ENCODE data around the gene PRICKLE2.

PRICKLE2 gene

DNA sequence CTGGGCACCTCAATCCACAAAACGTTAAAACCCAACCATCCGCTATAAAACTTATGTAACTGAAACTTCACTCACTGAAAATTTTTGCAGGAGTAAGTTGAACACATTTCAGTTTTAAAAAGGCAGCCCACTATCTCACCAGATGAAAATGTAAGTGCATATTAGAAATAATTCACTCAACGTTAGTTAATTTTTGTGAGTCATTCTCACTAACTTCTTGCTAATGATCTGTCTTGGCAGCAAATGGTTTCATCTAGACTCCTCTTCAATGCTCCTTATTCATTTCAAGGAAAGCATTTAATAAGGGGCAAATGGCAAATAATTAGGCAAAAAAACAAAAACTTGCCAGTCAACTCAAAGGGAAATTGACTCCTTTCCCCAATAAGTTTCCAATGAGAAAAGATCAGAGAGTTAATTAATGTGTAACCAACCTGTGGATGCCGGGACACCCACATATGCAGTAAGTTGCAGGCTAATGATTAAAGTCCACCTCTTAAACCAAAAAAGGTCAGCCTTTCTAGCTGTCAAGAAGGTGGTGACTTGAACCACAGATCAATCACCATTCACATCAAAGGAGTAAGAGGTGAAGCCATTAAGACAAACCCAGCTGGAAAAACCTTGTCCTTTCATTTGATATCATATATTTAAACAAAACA, 22.9 kb upstream of the PRICKLE2 start:
- DNase-seq (ENCODE audit: low read depth in 2 of 2): no peak

DNA sequence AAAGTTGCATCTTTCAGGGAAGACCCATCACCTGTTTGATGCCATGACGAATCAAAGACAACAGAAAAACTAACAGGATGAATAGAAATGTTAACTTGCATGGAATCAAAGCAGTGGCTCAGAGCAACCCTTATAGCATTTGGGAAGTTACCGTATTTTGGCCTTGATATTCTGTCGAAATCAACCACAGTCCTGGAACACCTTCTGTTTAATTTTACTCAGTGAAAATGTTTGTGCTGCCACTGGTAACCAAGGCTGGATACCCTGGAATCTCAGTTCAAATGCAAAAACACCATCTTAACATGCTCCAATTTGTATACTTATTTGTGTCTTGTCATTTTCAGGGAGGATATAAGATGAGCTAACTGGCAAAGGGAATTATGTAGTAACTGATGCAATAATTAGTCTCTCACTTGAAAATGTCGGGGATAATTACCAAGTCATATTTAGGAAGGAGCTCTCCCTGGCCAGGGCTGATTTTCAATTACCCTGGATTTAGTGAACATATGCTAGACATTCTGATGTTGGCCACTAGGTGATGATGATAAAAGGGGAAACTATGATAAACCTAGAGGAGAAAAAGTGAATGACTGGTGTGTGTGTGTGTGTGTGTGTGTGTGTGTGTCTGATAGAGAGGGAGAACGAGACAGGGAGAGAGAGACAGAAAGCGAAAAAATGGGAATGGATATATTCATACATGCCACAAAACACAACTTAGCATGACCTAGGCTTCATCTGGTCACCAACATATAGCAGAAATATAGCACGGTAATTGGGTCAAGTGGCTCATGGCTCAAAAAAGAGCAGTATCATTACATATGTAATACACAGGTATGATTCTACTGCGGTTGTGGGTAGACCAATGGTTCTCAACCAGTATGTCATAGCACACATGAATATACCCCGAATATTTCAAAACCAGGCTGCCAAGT, 19.0 kb upstream of the PRICKLE2 start:
- DNase-seq (ENCODE audit: low read depth in 2 of 2): no peak

DNA sequence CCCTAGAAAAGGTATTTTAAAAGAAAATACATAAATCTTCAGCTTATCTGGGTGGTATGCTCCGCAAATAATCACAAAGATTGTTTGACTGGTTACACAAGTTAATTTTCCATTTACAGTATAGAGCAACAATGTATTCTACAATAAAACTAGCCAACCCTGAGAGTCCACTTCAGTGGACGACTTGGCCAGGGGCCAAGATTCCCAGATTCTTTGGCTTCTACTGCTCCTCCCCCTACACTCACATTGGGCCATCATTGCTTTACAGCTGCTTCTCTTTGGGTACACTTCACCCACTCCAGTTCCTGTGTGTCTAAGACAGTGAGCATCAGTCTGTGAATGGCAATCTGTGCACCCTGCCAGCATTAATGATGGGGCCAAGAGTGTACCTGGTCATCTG, 17.2 kb upstream of the PRICKLE2 start:
- no peak for DNase-seq (ENCODE audit: low read depth in 2 of 2)

DNA sequence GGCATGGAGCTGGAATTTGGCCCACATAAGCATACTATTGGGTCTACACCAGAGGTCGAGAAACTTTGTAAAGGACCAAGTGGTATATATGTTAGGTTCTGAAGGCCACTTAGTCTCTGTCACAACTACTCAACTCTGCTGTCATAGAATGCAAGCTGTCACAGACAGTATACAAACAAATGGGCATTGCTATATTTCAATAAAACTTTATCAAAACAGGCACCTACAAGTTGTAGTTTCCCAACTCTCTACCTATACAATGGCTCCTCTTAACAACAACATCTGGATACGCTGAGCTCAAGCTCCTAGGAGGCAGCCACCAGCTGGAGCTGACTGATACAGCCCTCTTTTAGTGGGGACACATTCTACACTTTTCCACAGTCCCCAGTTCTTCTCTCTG, 15.7 kb upstream of the PRICKLE2 start:
- no peak for DNase-seq (ENCODE audit: low read depth in 2 of 2)

DNA sequence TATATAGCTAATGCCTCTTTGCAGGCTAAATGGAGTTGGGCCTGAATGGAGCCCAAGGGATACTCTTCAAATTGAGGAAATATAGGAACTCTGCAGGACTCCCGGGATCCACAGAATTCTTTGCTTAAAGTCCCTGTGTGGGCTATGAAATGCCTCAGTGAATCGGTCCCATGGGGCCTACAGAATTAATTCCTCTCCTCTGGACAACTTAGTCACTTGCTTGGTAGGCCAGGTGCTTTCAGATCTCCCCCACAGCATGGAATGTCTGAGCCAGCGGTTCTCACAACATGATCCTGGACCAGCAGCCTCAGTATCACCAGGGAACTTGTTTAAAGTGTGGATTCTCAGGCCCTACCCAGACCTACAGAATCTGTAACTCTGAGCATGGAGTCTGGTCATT, 15.1 kb upstream of the PRICKLE2 start:
- DNase-seq (ENCODE audit: low read depth in 2 of 2): no peak

DNA sequence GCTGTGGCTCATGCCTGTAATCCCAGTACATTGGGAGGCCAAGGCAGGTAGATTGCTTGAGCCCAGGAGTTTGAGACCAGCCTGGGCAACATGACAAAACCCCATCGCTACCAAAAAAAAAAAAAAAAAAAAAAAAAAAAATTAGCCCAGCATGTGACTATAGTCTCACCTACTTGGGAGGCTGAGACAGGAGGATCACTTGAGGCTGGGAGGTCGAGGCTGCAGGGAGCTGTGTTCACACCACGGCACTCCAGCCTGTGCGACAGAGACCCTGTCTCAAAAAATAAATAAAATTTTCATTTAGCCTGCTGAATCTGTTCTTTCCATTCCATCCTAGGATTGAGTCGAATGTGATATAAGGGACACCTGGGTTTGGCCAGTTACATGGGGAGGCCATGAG, 14.6 kb upstream of the PRICKLE2 start:
- no peak for DNase-seq (ENCODE audit: low read depth in 2 of 2)

DNA sequence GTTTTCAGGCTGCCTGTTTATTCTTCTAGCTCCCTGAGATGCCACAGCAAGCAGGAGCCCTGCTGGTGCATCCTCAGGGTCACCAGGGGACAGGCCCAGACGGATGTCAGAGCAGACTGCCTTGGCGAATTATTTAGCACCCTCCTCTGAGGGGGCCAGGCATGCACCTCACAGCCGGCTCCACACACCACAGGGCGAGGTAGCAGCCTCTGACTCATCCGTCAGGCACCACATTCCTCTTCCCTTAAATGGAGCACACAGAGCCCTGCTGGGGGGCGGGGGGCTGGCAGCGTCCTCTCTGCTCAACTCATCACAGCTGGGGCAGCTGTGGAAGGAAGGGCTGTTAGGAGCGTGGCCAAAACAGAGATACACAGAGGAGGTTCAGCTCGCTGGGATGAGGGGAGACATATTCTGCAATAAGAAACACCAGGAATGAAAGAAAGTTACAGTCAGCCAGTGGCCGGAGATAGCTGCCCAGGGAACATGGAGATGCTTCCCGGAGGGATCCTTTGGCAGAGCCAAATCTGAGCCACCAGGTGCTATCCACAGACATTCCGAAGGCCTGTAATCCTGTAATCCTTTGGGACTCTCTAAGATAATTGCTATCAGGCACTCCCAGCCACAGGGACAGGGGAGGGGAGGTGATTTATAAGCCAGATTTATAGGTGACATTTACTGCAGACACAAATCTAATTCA, 13.9 kb upstream of the PRICKLE2 start:
- DNase-seq (ENCODE audit: low read depth in 2 of 2): no peak

DNA sequence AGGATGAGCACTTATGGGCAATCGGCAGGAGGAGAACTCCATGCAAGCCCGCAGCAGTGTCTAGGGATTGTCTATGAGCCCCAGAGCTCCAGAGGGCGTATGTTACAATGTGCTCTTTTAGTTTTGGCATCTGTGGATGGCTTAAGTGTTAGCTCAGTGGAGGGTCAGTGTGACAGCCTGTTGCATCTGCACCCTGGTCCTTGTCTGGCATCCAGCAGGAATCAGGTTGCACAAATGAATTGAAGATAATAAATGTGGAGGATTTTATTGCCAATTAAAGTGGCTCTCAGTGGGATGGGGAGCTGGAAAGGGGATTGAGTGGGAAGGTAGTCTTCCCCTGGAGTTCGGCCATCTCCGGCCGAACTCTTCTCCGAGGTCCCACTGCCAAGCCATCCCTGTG, 11.8 kb upstream of the PRICKLE2 start:
- no peak for DNase-seq (ENCODE audit: low read depth in 2 of 2)

DNA sequence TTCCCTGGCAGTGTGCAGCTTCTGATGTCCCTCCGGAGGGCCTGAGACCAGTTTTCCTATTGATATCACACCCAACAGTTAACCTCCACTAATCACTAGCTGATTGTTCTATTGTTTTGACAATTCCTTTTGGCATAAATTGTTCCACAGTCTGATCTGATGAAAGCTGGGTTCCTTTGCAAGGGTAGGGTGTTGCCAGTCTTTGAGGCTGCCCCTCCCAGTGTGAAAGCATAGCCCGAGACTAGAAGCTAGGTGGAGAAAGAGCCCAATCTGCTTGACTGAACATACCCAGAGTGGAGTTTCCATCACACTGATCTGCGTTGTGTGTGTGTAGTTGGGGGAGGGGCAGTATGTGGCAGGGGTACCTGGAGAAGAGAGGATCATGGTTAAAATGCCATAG, 10.3 kb upstream of the PRICKLE2 start:
- DNase-seq (ENCODE audit: low read depth in 2 of 2): no peak

DNA sequence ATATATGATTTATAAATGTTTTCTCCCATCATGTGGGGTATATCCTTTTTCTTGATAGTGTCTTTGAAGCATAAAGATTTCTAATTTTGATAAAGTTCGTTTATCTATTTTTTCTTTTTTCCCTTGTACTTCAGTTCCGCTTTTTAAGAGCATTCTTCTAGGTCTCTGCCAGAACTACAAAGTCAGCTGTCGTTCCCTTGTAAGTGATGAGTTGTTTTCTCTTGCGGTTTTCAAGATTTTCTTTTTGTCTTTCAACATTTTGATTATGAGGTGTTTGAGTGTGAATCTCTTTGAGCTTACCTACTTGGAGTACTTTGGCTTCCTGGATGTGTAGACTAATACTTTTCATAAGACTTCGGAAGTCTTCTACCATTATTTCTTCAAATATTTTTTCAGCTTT, 9.3 kb upstream of the PRICKLE2 start:
- DNase-seq (ENCODE audit: low read depth in 2 of 2): no peak

DNA sequence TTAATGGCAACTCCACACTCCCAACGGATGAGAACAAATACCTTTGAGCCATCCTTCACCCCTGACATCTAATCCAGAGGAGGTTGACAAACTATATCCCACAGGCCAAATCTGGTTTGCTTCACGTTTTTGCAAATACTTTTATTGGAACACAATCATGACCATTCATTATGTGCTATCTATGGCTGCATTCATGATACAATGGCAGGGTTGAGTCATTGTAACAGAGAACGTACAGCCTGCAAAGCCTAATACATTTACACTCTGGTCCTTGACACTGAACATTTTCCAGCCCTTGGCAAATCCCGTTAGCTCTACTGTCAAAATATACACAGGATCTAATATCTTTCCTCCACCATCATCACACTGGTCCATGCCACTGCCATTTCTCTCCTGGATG, 7.6 kb upstream of the PRICKLE2 start:
- DNase-seq (ENCODE audit: low read depth in 2 of 2): no peak

DNA sequence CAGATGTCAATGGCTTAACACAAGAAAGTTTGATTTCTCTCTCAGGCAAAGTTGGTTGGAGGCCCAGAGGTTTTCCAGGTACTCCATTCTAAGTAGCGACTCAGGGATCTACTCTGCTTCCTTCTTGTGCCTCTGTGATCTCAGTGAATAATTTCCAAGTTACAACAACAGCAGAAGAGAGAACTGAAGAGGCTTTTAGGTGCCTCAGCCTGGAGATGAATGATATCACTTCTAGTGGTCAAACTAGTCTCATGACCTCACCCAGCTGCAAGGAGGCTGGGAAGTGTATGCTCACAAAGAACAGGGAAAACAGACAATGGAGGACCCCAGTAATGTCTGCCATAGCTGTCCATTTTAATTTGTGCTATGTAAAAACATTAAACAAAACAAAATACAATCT, 4.6 kb upstream of the PRICKLE2 start:
- DNase-seq (ENCODE audit: low read depth in 2 of 2): no peak

DNA sequence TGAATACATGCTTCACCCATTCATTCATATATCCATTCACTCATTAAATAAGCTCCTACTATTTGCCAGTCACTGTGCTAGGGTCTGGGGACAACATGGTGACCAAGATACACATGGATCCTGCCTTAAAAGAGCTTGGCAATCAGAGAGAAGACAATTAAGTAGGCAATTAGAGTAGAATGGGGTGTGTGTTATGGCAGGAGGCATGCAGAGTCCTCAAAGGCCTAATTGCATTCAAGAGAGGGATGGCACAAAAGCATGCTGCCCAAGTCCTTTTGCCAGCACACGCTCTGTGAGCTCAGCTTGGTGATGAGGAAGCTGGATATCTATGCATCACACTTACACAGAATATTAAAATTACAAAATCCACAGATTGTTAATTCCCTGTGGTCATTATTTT, 2.8 kb upstream of the PRICKLE2 start:
- DNase-seq (ENCODE audit: low read depth in 2 of 2): no peak

DNA sequence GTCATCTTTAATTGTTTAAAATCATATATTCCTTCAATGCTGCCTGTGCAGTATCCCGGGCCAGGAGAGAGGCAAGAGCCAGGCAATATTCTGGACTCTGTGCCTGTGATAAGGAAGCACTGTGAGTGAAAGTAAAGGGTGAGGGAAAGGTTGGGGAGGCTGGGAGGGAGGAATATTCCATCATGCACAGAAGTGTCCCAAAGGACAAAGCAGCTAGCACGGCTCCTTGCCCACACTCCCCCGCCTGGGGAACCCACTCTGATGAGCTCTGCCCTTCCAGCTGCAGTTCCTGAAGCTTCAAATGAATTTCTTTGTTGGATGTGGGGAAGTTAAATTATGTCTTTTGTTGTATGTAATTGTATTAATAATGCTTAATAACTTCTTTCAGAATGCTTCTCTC, 1.5 kb upstream of the PRICKLE2 start:
- DNase-seq (ENCODE audit: low read depth in 2 of 2): no peak

DNA sequence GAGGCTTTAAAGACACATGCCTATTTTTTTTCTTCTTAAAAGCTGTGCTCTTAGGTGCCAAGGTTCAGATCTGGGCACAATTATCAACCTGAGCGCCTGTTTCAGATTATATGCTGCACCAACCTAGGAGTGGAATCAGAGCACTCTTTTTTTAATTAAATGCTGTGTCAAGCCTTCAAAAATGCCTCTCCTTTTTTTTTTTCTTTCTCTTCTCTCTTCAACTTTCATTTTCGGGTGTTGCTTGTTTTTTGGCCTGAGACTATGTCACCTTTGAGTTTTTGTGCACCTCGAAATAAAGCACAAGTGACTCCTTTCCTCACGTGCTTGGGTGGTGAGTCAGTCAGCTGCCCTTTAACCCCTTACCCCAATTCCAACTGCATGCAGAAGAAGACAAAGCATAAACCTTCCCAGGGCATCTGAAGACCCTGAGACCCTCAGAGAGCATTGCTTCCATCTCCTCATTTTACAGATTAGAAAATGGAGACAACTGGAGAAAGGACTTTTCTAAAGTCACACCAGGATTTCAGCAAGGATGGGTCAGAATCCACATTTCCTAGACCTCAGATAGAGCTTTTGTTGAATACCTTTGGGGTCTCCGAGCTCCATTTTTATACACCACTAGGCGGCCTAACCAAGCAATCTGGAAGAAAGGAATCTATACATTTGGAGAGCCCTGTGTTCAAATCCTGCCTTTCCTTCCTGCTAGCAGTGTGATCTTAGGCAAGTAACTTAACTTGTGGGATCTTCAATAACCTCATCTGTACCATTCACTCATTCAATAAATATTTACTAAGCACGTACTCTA, 631 bp upstream of the PRICKLE2 start:
- no peak for DNase-seq (ENCODE audit: low read depth in 2 of 2)

DNA sequence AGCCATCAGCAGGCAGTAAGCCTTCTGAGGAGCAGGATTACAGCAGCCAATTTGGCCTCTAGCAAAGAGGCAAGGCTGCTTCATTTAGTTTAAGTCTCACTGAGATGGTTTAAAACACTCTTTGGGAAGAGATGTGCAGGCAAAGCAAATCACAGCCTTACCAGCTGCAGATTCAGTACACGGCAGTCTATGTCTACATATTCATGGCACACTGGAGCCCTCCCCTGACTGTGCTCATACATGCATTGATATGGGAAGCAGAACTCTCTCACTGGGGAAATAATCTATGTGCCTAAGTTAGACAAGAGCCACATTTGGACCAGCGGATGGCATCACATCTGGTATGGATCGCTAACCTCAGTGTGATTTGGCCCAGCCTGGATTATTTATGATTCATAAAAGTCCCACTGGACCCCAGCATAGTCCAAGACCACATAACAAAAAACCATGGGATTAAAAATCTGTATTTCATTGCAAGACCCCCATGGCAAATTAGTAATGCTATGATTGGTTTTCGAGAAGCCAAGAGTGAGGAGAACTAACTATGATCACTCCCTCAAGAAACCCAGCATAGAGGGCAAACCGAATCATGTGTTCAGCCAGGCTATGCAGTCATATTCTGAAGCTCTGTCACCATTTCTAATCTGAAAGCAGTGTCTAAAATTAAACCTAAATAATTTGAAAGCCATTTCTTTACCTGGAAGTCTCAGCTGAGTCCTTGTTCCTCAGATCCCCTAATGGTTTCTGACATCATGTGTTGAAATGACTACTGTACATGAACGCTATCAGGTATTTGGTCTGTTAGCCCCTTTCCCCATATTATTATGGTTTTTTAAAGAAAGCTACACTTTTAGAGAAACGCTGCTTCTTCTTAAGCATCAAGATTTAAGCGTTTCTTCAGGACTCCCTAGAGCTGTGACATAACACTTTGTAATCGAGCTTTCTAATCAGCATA, 1.2 kb downstream of the PRICKLE2 start:
- DNase-seq (ENCODE audit: low read depth in 2 of 2): no peak

DNA sequence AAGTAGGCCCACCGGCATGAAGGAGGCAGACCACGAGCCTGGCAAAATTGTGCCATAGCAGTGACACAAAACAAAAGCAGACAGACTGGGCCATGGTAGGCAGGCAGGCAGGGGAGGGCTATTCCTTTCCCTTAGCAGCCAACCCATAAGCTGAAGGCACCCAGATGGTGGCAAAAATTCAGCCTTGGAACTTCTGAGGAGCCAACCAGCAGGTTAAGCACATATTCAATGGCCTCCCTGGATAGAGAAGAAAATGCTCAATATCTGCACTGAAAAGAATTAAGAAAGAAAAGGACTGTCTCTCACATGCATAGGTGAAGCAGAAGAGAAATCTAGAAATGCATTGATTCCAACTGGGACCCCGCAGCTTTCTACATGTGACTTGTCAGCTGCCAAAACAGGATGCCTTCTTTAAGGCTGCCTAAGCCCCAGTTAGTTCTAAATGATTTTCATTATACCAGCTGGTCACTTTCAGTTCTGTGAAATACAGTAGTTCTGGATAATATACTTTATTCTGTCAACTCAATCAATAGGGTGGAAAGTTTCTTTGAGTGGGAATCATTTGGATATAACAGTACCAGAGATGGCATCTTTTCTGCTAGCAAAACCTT, 2.7 kb downstream of the PRICKLE2 start:
- no peak for DNase-seq (ENCODE audit: low read depth in 2 of 2)

DNA sequence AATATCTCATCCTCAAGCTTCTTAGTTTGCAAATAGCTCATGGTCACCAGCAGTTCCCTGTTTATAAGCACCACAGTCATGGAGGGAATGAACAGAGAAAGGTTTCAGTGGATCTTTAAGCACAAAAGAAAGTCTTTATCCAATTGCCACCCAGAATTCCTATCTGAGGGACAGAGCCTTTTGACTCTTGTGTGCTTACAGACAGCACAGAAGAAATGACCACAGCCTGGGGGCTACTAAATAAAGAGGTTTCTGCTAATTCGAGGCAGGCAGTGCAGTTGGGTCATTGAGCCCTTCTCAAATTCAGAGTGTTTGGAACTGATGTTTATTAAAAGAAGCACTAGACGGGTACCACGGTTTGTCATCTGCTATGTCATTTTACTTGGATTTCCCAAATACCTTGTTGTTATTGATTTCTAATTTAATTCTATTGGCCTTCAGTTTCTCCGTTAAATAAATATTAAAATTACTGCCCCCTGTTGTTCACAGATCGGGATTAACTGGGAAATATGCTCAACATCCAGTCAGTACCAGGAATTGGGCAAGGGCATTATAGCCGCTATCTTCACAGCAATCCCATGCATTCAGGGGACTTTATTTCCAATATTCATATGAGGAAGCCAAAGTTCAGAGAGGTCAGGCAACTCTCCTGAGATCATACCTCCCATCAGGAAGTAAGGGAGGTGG, 3.6 kb downstream of the PRICKLE2 start:
- no peak for DNase-seq (ENCODE audit: low read depth in 2 of 2)

DNA sequence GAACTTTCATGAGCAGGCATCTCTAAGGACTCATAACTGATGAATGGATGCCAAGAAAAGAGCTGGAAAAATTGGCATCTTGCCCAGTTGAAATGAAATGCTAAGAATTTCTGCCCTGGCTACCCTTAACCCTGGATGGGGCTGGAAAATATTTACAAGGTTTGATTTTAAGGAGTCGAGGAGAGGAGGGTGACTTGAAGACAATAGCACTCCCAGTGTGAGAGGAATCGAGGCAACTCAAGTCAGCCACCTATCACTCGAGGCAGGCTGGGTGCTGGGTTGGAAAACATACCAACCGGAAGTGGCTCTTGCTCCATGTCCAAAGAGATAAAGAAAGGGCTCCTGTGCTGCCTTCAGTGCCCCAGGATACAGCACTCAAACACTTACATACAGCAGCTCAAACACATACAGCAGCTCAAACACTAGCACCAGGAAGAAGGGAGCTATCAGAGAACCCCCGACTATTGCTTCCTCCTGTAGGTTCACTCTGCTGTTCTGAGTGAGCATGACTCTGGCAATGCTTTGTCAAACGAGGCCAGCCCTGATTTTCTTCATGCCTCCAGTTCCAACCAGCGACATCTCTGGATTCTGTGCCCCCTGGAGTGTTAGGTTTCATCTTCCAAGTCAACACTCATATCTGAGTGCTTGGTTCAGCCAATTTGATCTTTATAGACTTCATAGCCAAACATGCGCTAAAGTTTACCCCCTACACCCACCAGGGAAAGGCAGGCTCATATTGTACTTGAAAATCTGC, 4.9 kb downstream of the PRICKLE2 start:
- DNase-seq (ENCODE audit: low read depth in 2 of 2): no peak
